Mesenchymal stem cell (in vitro differentiated cells and primary cell): Measurements from ENCODE around the gene AGAP3.

ENCODE experiments used
- DNase-seq: peaks from one replicate; pipeline ENCODE4 v3.0.0-alpha.2; 2013
- H2AFZ ChIP-seq: one replicate; pipeline ENCODE4 v1.6.1; 2013; ENCODE audit warnings: low read depth, mild to moderate bottlenecking, control low read depth, inconsistent platforms, low read length, moderate library complexity
- H2AK5ac ChIP-seq: 2 replicates; pipeline ENCODE4 v1.6.1; 2013; ENCODE audit warnings: low read length, moderate library complexity, mild to moderate bottlenecking, inconsistent platforms; ENCODE audit not compliant: severe bottlenecking
- H2BK120ac ChIP-seq: one replicate; pipeline ENCODE4 v1.6.1; 2013; ENCODE audit warnings: low read depth, mild to moderate bottlenecking, inconsistent platforms, low read length, moderate library complexity
- H2BK12ac ChIP-seq, 2 experiments: one replicate each; pipeline ENCODE4 v1.6.1; 2013; ENCODE audit warnings: inconsistent platforms in 2 of 2, low read length in 2 of 2, mild to moderate bottlenecking in 2 of 2, moderate library complexity in 2 of 2, control low read depth in 1 of 2
- H2BK15ac ChIP-seq: one replicate; pipeline ENCODE4 v1.6.1; 2013; ENCODE audit warnings: mild to moderate bottlenecking, low read depth, inconsistent platforms; ENCODE audit not compliant: poor library complexity, severe bottlenecking
- H2BK5ac ChIP-seq: 2 replicates; pipeline ENCODE4 v1.6.1; 2013; ENCODE audit warnings: low read depth, mild to moderate bottlenecking, low read length, control low read depth, inconsistent platforms; ENCODE audit not compliant: poor library complexity, severe bottlenecking
- H3K14ac ChIP-seq, 2 experiments: one replicate each; pipeline ENCODE4 v1.6.1; 2013; ENCODE audit warnings: inconsistent platforms in 2 of 2, low read length in 2 of 2, control low read depth in 1 of 2, mild to moderate bottlenecking in 1 of 2, moderate library complexity in 1 of 2
- H3K18ac ChIP-seq, 2 experiments: one replicate each; pipeline ENCODE4 v1.6.1; 2013; ENCODE audit warnings: inconsistent platforms in 2 of 2, low read length in 2 of 2, control low read depth in 1 of 2, low read depth in 1 of 2, mild to moderate bottlenecking in 1 of 2
- H3K23ac ChIP-seq, 2 experiments: one replicate each; pipeline ENCODE4 v1.6.1; 2013; ENCODE audit warnings: inconsistent platforms in 2 of 2, low read length in 2 of 2, mild to moderate bottlenecking in 2 of 2, moderate library complexity in 2 of 2, control low read depth in 1 of 2
- H3K27ac ChIP-seq: 2 replicates; pipeline ENCODE4 v1.5.1; 2013; ENCODE audit warnings: mild to moderate bottlenecking, moderate library complexity, low read length, control low read depth, inconsistent platforms; ENCODE audit not compliant: poor library complexity, severe bottlenecking
- H3K27me3 ChIP-seq, 2 experiments: 2 replicates each; pipeline versions ENCODE4 v1.6.1 to v1.7.0; 2013; ENCODE audit warnings: low read length in 2 of 2, mild to moderate bottlenecking in 2 of 2, moderate library complexity in 2 of 2, control low read depth in 1 of 2, inconsistent platforms in 1 of 2; ENCODE audit not compliant: control insufficient read depth in 1 of 2, insufficient read depth in 1 of 2
- H3K36me3 ChIP-seq, 2 experiments: 2 replicates each; pipeline versions ENCODE4 v1.6.1 to v1.7.0; 2013; ENCODE audit warnings: low read length in 2 of 2, control low read depth in 1 of 2, inconsistent platforms in 1 of 2, low read depth in 1 of 2, mild to moderate bottlenecking in 1 of 2; ENCODE audit not compliant: insufficient read depth in 2 of 2, control insufficient read depth in 1 of 2
- H3K4ac ChIP-seq, 2 experiments: one replicate each; pipeline ENCODE4 v1.6.1; 2013; ENCODE audit warnings: inconsistent platforms in 2 of 2, low read length in 2 of 2, mild to moderate bottlenecking in 2 of 2, moderate library complexity in 2 of 2, control low read depth in 1 of 2, low read depth in 1 of 2
- H3K4me1 ChIP-seq: 2 replicates; pipeline ENCODE4 v1.6.1; 2013; ENCODE audit warnings: low read depth, low read length, control low read depth; ENCODE audit not compliant: control insufficient read depth, insufficient read depth
- H3K4me2 ChIP-seq: 2 replicates; pipeline ENCODE4 v1.6.1; 2013; ENCODE audit warnings: low read length, mild to moderate bottlenecking, inconsistent platforms; ENCODE audit not compliant: poor library complexity, severe bottlenecking
- H3K4me3 ChIP-seq, 2 experiments: 2 replicates each; pipeline versions ENCODE4 v1.5.1 to v1.7.0; 2013; ENCODE audit warnings: low read length in 2 of 2, mild to moderate bottlenecking in 2 of 2, control low read depth in 1 of 2, low read depth in 1 of 2; ENCODE audit not compliant: insufficient read depth in 1 of 2
- H3K79me1 ChIP-seq: replicated peaks from 2 replicates; pipeline ENCODE4 v1.6.1; 2013; ENCODE audit warnings: mild to moderate bottlenecking, control low read depth, low read length, inconsistent platforms; ENCODE audit not compliant: poor library complexity, severe bottlenecking
- H3K9ac ChIP-seq: 2 replicates; pipeline ENCODE4 v1.7.0; 2013; ENCODE audit warnings: mild to moderate bottlenecking, low read length, moderate library complexity
- H3K9me3 ChIP-seq: 2 replicates; pipeline ENCODE4 v1.7.0; 2013; ENCODE audit warnings: mild to moderate bottlenecking, low read length; ENCODE audit not compliant: control insufficient read depth
- H4K8ac ChIP-seq: one replicate; pipeline ENCODE4 v1.6.1; 2013; ENCODE audit warnings: inconsistent platforms, mild to moderate bottlenecking, low read length, moderate library complexity
- H4K91ac ChIP-seq: one replicate; pipeline ENCODE4 v1.6.1; 2013; ENCODE audit warnings: mild to moderate bottlenecking, low read length, inconsistent platforms
- WGBS: methylation state at CpG from one replicate; pipeline ENCODE4 v1.1.7; 2013; ENCODE audit warnings: mixed read lengths; 5-methylcytosine and 5-hydroxymethylcytosine counted together

The AGAP3 gene

GRCh38 chr7:151091003-151091402, 4.7 kb downstream of the AGAP3 start:
- 94% methylated on average over 7 of the region's 7 CpGs for WGBS
- Histone ChIP-seq H3K4me1 (peaks cover 39% of the 10 kb centered on the region), H3K9me3 (no peaks in the 10 kb centered on the region), H2AFZ (no peak overlapping the region), H2AK5ac (no peak overlapping the region), H3K18ac (peak overlapping the region in 1 of 2 experiments; percentile 30), H3K9ac (no peak overlapping the region), H3K4me2 (no peak overlapping the region), H2BK15ac (no peak overlapping the region), H3K23ac (no peak overlapping the region), H3K27me3 (no peaks in the 10 kb centered on the region), H3K4me3 (no peak overlapping the region), H4K8ac (no peak overlapping the region), H2BK12ac (no peak overlapping the region), H3K14ac (no peak overlapping the region), H2BK5ac (no peak overlapping the region), H4K91ac (no peak overlapping the region), H3K36me3 (peaks cover 5 to 18% of the 10 kb centered on the region in 2 experiments), H3K27ac (no peak overlapping the region), H3K4ac (no peak overlapping the region), H3K79me1 (peaks cover 5% of the 10 kb centered on the region), H2BK120ac (peak overlapping the region; percentile 40)
- no peak for DNase-seq

GRCh38 chr7:151091431-151091830, 5.2 kb downstream of the AGAP3 start:
- peak; percentile 32 for DNase-seq
- H3K4me3 ChIP-seq, result no peak overlapping the region
- peaks cover 5 to 18% of the 10 kb centered on the region in 2 experiments for H3K36me3 ChIP-seq
- H2BK15ac ChIP-seq, result no peak overlapping the region
- H3K9ac ChIP-seq, result no peak overlapping the region
- no peak overlapping the region for H3K4ac ChIP-seq
- no peak overlapping the region for H3K27ac ChIP-seq
- no peaks in the 10 kb centered on the region for H3K9me3 ChIP-seq
- H4K91ac ChIP-seq, result no peak overlapping the region
- H3K4me1 ChIP-seq, result peaks cover 40% of the 10 kb centered on the region
- H3K18ac ChIP-seq, result no peak overlapping the region
- H2AK5ac ChIP-seq, result no peak overlapping the region
- no peaks in the 10 kb centered on the region for H3K27me3 ChIP-seq
- WGBS, result 48% methylated on average over 6 of the region's 6 CpGs
- peak overlapping the region; percentile 35 for H4K8ac ChIP-seq
- H2AFZ ChIP-seq, result no peak overlapping the region
- H3K79me1 ChIP-seq, result peaks cover 5% of the 10 kb centered on the region
- H2BK12ac ChIP-seq, result no peak overlapping the region
- H3K23ac ChIP-seq, result no peak overlapping the region
- no peak overlapping the region for H3K14ac ChIP-seq
- no peak overlapping the region for H2BK120ac ChIP-seq
- H2BK5ac ChIP-seq, result no peak overlapping the region
- H3K4me2 ChIP-seq, result no peak overlapping the region

- H3K23ac ChIP-seq, result no peak overlapping the region
- peaks cover 40% of the 10 kb centered on the region for H3K4me1 ChIP-seq
- DNase-seq, result no peak
- H3K36me3 ChIP-seq, result peaks cover 5 to 18% of the 10 kb centered on the region in 2 experiments
- WGBS, result 98% methylated on average over 13 of the region's 14 CpGs
- no peak overlapping the region for H3K4me2 ChIP-seq
- H4K91ac ChIP-seq, result no peak overlapping the region
- H2BK15ac ChIP-seq, result no peak overlapping the region
- H3K9me3 ChIP-seq, result no peaks in the 10 kb centered on the region
- no peak overlapping the region for H3K4ac ChIP-seq
- H3K14ac ChIP-seq, result no peak overlapping the region
- H3K18ac ChIP-seq, result no peak overlapping the region
- no peak overlapping the region for H2AFZ ChIP-seq
- H3K9ac ChIP-seq, result no peak overlapping the region
- H2BK5ac ChIP-seq, result no peak overlapping the region
- H2BK12ac ChIP-seq, result no peak overlapping the region
- H2AK5ac ChIP-seq, result no peak overlapping the region
- H2BK120ac ChIP-seq, result no peak overlapping the region
- no peak overlapping the region for H3K27ac ChIP-seq
- H3K27me3 ChIP-seq, result no peaks in the 10 kb centered on the region
- H3K79me1 ChIP-seq, result peaks cover 5% of the 10 kb centered on the region
- H3K4me3 ChIP-seq, result no peak overlapping the region
- H4K8ac ChIP-seq, result no peak overlapping the region
These were observed 5.7 kb downstream of the AGAP3 start for GRCh38 chr7:151091988-151092387.

- peak overlapping the region; percentile 26 for H3K9ac ChIP-seq
- H2AFZ ChIP-seq, result no peak overlapping the region
- H3K4ac ChIP-seq, result no peak overlapping the region
- no peak for DNase-seq
- peaks cover 36% of the 10 kb centered on the region for H3K4me1 ChIP-seq
- no peak overlapping the region for H3K14ac ChIP-seq
- no peak overlapping the region for H3K4me3 ChIP-seq
- H2BK12ac ChIP-seq, result no peak overlapping the region
- H3K18ac ChIP-seq, result no peak overlapping the region
- H2BK120ac ChIP-seq, result no peak overlapping the region
- H4K8ac ChIP-seq, result no peak overlapping the region
- no peaks in the 10 kb centered on the region for H3K9me3 ChIP-seq
- H3K27ac ChIP-seq, result no peak overlapping the region
- H3K27me3 ChIP-seq, result no peaks in the 10 kb centered on the region
- no peak overlapping the region for H2AK5ac ChIP-seq
- no peak overlapping the region for H4K91ac ChIP-seq
- H2BK5ac ChIP-seq, result no peak overlapping the region
- no peak overlapping the region for H3K4me2 ChIP-seq
- peaks cover 6% of the 10 kb centered on the region for H3K79me1 ChIP-seq
- WGBS, result 97% methylated on average over 6 of the region's 6 CpGs
- H3K23ac ChIP-seq, result no peak overlapping the region
- H2BK15ac ChIP-seq, result no peak overlapping the region
- H3K36me3 ChIP-seq, result peaks cover 5 to 23% of the 10 kb centered on the region in 2 experiments
These were observed 7.5 kb downstream of the AGAP3 start for GRCh38 chr7:151093748-151094147.
